Neural progenitor cell (in vitro differentiated cells): ENCODE data around the gene POU2AF2.

Experiments
- CTCF ChIP-seq: fragments of 200-600 bp; sonication (generic); IDR thresholded peaks from 2 replicates; pipeline ENCODE4 v1.5.1; 2017; ENCODE audit warnings: antibody characterized with exemption, mild to moderate bottlenecking
- EZH2phosphoT487 ChIP-seq: fragments of 200-600 bp; sonication (generic); IDR thresholded peaks from 2 replicates; pipeline ENCODE4 v1.6.1; 2017; ENCODE audit warnings: antibody characterized with exemption

- no peak for TF ChIP-seq CTCF
- no peak for TF ChIP-seq EZH2phosphoT487
Observed at GRCh38 chr11:111209543-111210355, 35.8 kb upstream of the POU2AF2 start.
